Stimulated activated naive CD8-positive, alpha-beta T cell treated with anti-CD3 and anti-CD28 coated beads, Interleukin-15, Interleukin-2, amounts not matched to agents 100 U/mL and 50 U/mL, for 24 hours (primary cell): ENCODE measurements around the gene CACNG8.
"Not testable (repeated sequence)": the region's sequence is repeated elsewhere in the genome, so short reads cannot be mapped to it uniquely, and the experiment has no call there.

Experiments used
- ATAC-seq: fragments of 150-1000 bp; cut with Tn5 transposase; one replicate; pipeline ENCODE4 v1.10.0; 2021
- DNase-seq: peaks from one replicate; pipeline ENCODE4 v3.0.0; 2021

The CACNG8 gene

GRCh38 chr19:54036542-54036941 is 73.8 kb downstream of the CACNG8 start:
- not testable (repeated sequence) for DNase-seq, ATAC-seq
